ENCODE data around the gene RABGAP1L.

RABGAP1L gene

GRCh38 chr1:175000697-175001187 lies 841.4 kb downstream of the RABGAP1L start:
- TF ChIP-seq ZFX (IDR thresholded peaks at IDR 0.05) (no peak), CTCF (conservative IDR thresholded peaks at IDR 0.05) (no peak)
- peak overlapping the region; percentile 98 for H3K27ac ChIP-seq

- no peak overlapping the region for H3K27ac ChIP-seq
- TF ChIP-seq ZFX (IDR thresholded peaks at IDR 0.05): no peak
- no peak for TF ChIP-seq CTCF (conservative IDR thresholded peaks at IDR 0.05)
Observed at GRCh38 chr1:175002910-175003517, 843.7 kb downstream of the RABGAP1L start.

GRCh38 chr1:175003521-175003920 lies 844.2 kb downstream of the RABGAP1L start:
- TF ChIP-seq ZFX (IDR thresholded peaks at IDR 0.05) (no peak), CTCF (conservative IDR thresholded peaks at IDR 0.05) (no peak)
- H3K27ac ChIP-seq: no peak overlapping the region

GRCh38 chr1:175005085-175005783 lies 845.9 kb downstream of the RABGAP1L start:
- H3K27ac ChIP-seq: no peak overlapping the region
- TF ChIP-seq CTCF (conservative IDR thresholded peaks at IDR 0.05) (no peak), ZFX (IDR thresholded peaks at IDR 0.05) (no peak)

GRCh38 chr1:175009532-175009931 lies 850.2 kb downstream of the RABGAP1L start:
- no peak overlapping the region for H3K27ac ChIP-seq
- TF ChIP-seq ZFX (IDR thresholded peaks at IDR 0.05) (no peak), CTCF (conservative IDR thresholded peaks at IDR 0.05) (no peak)

GRCh38 chr1:175013445-175013844 lies 854.1 kb downstream of the RABGAP1L start:
- H3K27ac ChIP-seq: no peak overlapping the region
- no peak for TF ChIP-seq ZFX (IDR thresholded peaks at IDR 0.05)
- TF ChIP-seq CTCF (conservative IDR thresholded peaks at IDR 0.05): no peak

- H3K27ac ChIP-seq: no peak overlapping the region
- TF ChIP-seq CTCF (conservative IDR thresholded peaks at IDR 0.05) (no peak), ZFX (IDR thresholded peaks at IDR 0.05) (no peak)
Observed at GRCh38 chr1:175015243-175015642, 855.9 kb downstream of the RABGAP1L start.

All from C4-2B (cell line).